GM12878 (cell line): Measurements from ENCODE around the gene LDHAL6A. TPM values are rescaled to one million over a fixed set of nuclear protein-coding genes. Genes with fewer than 3 reads are reported as not detected.

Source experiments
- ATAC-seq: fragments of 200-7000 bp; cut with Tn5 transposase; 3 replicates; pipeline ENCODE4 v1.9.1; 2020; ENCODE audit warnings: mild to moderate bottlenecking, moderate library complexity
- BruUV-seq: library from RNA; stranded (reverse); fragments of 400-500 nt; replicated peaks from 2 replicates; lab custom pipeline; 2021; lab: Mats Ljungman, UMichigan
- CTCF ChIA-PET: fragments of 300-600 bp; sonication (Branson Sonifier 250); formaldehyde crosslinking; extraction: SDS; loops from one replicate; lab custom pipeline; 2021; ENCODE audit warnings: inconsistent platforms; lab: Yijun Ruan, JAX
- POLR2A ChIA-PET: fragments of 350-600 bp; formaldehyde crosslinking; extraction: SDS; loops from one replicate; lab custom pipeline; 2021; ENCODE audit warnings: inconsistent platforms; lab: Charles Lee
- RAD21 ChIA-PET: fragments of 300-600 bp; sonication (Branson Sonifier 250); formaldehyde crosslinking; loops from one replicate; lab custom pipeline; 2023; ENCODE audit warnings: antibody characterized with exemption; ENCODE audit not compliant: unreplicated experiment; lab: Charles Lee
- SMC1A ChIA-PET: fragments of 300-600 bp; sonication (Branson Sonifier 250); formaldehyde crosslinking; loops from one replicate; lab custom pipeline; 2023; ENCODE audit not compliant: unreplicated experiment, uncharacterized antibody; lab: Charles Lee
- DNase-seq: peaks from one replicate; pipeline ENCODE4 v3.0.0-alpha.2; 2011; ENCODE audit warnings: low read depth, low spot score
- FAIRE-seq: peaks from 3 replicates; lab custom pipeline; 2011; peaks lifted over from hg19 to GRCh38; lab: Jason Lieb, UNC
- H2AFZ ChIP-seq: 2 replicates; pipeline ENCODE4 v1.6.0; 2011; ENCODE audit warnings: low read depth, low read length, control low read depth; ENCODE audit not compliant: control insufficient read depth
- H3K27ac ChIP-seq: 2 replicates; pipeline ENCODE4 v1.5.1; 2011; ENCODE audit warnings: control low read depth; ENCODE audit not compliant: control insufficient read depth, insufficient read depth
- H3K27me3 ChIP-seq, 2 experiments: replicated peaks in 1 of 2; 2 replicates each; pipeline versions ENCODE4 v1.6.0 to v1.6.1; 2011; ENCODE audit warnings: low read length in 1 of 2; ENCODE audit not compliant: control insufficient read depth in 2 of 2, insufficient read depth in 2 of 2
- H3K36me3 ChIP-seq, 2 experiments: 2 replicates each; pipeline ENCODE4 v1.5.1; 2011; ENCODE audit warnings: low read length in 1 of 2; ENCODE audit not compliant: control insufficient read depth in 2 of 2, insufficient read depth in 2 of 2
- H3K4me1 ChIP-seq: 2 replicates; pipeline ENCODE4 v1.6.1; 2011; ENCODE audit warnings: mild to moderate bottlenecking, low read length, moderate library complexity, mixed read lengths; ENCODE audit not compliant: control insufficient read depth, insufficient read depth
- H3K4me2 ChIP-seq: 2 replicates; pipeline ENCODE4 v1.6.0; 2011; ENCODE audit warnings: control low read depth; ENCODE audit not compliant: control insufficient read depth, insufficient read depth
- H3K4me3 ChIP-seq: fragments of 200-600 bp; sonication (generic); 2 replicates; pipeline ENCODE4 v1.5.1; 2016
- H3K79me2 ChIP-seq: 2 replicates; pipeline ENCODE4 v1.6.0; 2011; ENCODE audit warnings: low read length; ENCODE audit not compliant: control insufficient read depth, insufficient read depth
- H3K9ac ChIP-seq: 2 replicates; pipeline ENCODE4 v1.8.0; 2011; ENCODE audit warnings: low read length, control low read depth, mixed read lengths; ENCODE audit not compliant: control insufficient read depth, insufficient read depth
- H3K9me3 ChIP-seq: replicated peaks from 3 replicates; pipeline ENCODE4 v1.5.1; 2011; ENCODE audit warnings: mild to moderate bottlenecking, low read length; ENCODE audit not compliant: control insufficient read depth, insufficient read depth
- H4K20me1 ChIP-seq: 2 replicates; pipeline ENCODE4 v1.6.0; 2011; ENCODE audit not compliant: control insufficient read depth, insufficient read depth
- CEBPB ChIP-seq, 2 experiments: fragments of 150-350 bp in 1 of 2; IDR thresholded peaks; 2 replicates each; pipeline ENCODE4 v1.6.1; 2012 to 2014; ENCODE audit warnings: low read depth in 2 of 2, low read length in 2 of 2, borderline replicate concordance in 1 of 2, inconsistent platforms in 1 of 2
- HDAC6 ChIP-seq: fragments of 200-600 bp; sonication (generic); IDR thresholded peaks from one replicate; pipeline ENCODE4 v1.8.0; 2017; ENCODE audit warnings: antibody characterized with exemption; ENCODE audit not compliant: unreplicated experiment
- IKZF2 ChIP-seq, 2 experiments: fragments of 450-650 bp; IDR thresholded peaks; 2 replicates each; pipeline ENCODE4 v1.6.1; 2017; ENCODE audit warnings: mild to moderate bottlenecking in 2 of 2, moderate library complexity in 2 of 2
- STAT3 ChIP-seq: IDR thresholded peaks from 2 replicates; pipeline ENCODE4 v1.6.1; 2011; ENCODE audit warnings: low read depth, low read length, improper control_type of control experiment
- SUZ12 ChIP-seq: fragments of 200-600 bp; sonication (generic); IDR thresholded peaks from one replicate; pipeline ENCODE4 v1.6.1; 2018; ENCODE audit warnings: antibody characterized with exemption, mild to moderate bottlenecking; ENCODE audit not compliant: unreplicated experiment
- ZNF24 ChIP-seq: fragments of 450-650 bp; IDR thresholded peaks from 2 replicates; pipeline ENCODE4 v1.6.1; 2017; ENCODE audit warnings: antibody characterized with exemption, mild to moderate bottlenecking
- WGBS: methylation state at CpG from one replicate; pipeline ENCODE4 v1.1.6; 2016; ENCODE audit warnings: low lambda C conversion rate; ENCODE audit not compliant: insufficient replicate concordance, insufficient coverage; ENCODE audit errors: missing lambda C conversion rate; 5-methylcytosine and 5-hydroxymethylcytosine counted together
- in situ Hi-C: fragments of 300-500 bp; cut with MboI; formaldehyde crosslinking; loops from 9 replicates; pipeline ENCODE4 v1.14.3; 2018; ENCODE audit warnings: mixed read lengths
- intact Hi-C: fragments of 100-400 bp; cut with micrococcal nuclease; formaldehyde crosslinking; loops from one replicate; pipeline ENCODE4 v1.14.2; 2022; ENCODE audit not compliant: unreplicated experiment
- polyA plus RNA-seq, 11 experiments: library from polyadenylated mRNA; depleted of rRNA in 4 of 11; unstranded in 6 of 11; stranded (reverse) in 5 of 11; fragments of >200 nt; fragmentation: Nextera tagmentation in 4 of 11; fragmentation: Illumina TruSeq in 1 of 11; extraction: Ambion mirVana in 4 of 11; extraction: Trizol in 1 of 11; gene quantifications; 1 replicate in 1 of 11; 2 replicates in 10 of 11; pipeline versions ENCODE4 v1.2.1 to v1.2.3, GENCODE V29; 2011 to 2016; ENCODE audit warnings: inconsistent platforms in 2 of 11, missing spikeins in 2 of 11, low read depth in 1 of 11
- total RNA-seq, 4 experiments: library from RNA; depleted of rRNA in 3 of 4; stranded (reverse); fragments of >200 nt in 3 of 4; fragmentation: Illumina TruSeq in 1 of 4; extraction: Trizol in 1 of 4; gene quantifications; 2 replicates each; pipeline versions ENCODE4 v1.2.1 to v1.2.3, GENCODE V29; 2013 to 2021
- TF ChIP-seq, protein P1 (sequence below): IDR thresholded peaks from 2 replicates; pipeline ENCODE4 v1.6.1; 2011; ENCODE audit warnings: low read depth, low read length, improper control_type of control experiment, borderline replicate concordance
- TF ChIP-seq, protein P2 (sequence below): IDR thresholded peaks from 2 replicates; pipeline ENCODE4 v1.6.1; 2011; ENCODE audit warnings: borderline replicate concordance, low read depth, mild to moderate bottlenecking, moderate library complexity, mixed read lengths, low read length; ENCODE audit not compliant: insufficient read depth; ENCODE audit errors: extremely low read length

LDHAL6A gene
- total and polyA plus RNA-seq, 10 of the 15 experiments (the other 5 are each of a cell fraction or from before 2014, with no cell fraction given), result 0.03 to 0.11 (median 0.09) TPM; not detected in 7

DNA sequence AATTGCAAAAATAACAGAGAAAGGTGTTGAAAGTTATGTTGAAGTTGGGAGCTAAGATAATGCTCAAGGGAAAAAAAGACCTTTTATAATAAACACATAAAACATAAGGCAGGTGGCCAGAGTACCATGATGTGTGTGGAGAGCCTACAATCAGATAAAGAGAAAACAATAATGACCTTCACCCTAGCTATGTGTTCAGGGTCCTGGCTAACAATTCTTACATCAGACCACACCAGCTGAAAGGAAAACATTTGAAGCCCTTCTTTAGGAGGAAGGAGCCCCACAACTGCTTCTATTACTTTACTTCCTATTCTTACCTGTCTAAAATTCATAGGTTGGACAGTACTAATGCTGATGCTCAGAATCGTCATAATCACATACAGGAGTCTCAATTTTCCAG lies 68.6 kb downstream of the LDHAL6A start:
- no peaks in the 10 kb centered on the region for H3K27me3 ChIP-seq
- BruUV-seq, result TSS peak; percentile 43
- no peaks in the 10 kb centered on the region for H3K9me3 ChIP-seq
- ATAC-seq, result no peak
- intact Hi-C loops (loop anchor here (10.0 kb wide), 2 partner anchors 129 to 279 kb away; partner anchors contain the start of genes LDHA and SAA2), in situ Hi-C loops (no loop called here)
- ChIA-PET CTCF (interaction anchor here (1.0 to 5.6 kb wide), 6 partner anchors 9 to 409 kb away, joined by 3 to 30 read pairs (median 6); no protein-coding TSS in a partner anchor), RAD21 (interaction anchor here (1.9 kb wide), 1 partner anchor 281 kb away, joined by 8 read pairs; no protein-coding TSS in a partner anchor), SMC1A (interaction anchor here (0.6 to 1.8 kb wide), 4 partner anchors 15 to 279 kb away, joined by 3 to 6 read pairs (median 3); no protein-coding TSS in a partner anchor), POLR2A (interaction anchor here (0.6 to 1.4 kb wide), 5 partner anchors 40 to 592 kb away, joined by 3 to 4 read pairs (median 4); partner anchors contain the start of genes GTF2H1 and HPS5)
- peaks cover 47% of the 10 kb centered on the region for H3K79me2 ChIP-seq
- H3K4me3 ChIP-seq, result no peak overlapping the region
- no peak for FAIRE-seq
- H3K4me2 ChIP-seq, result no peak overlapping the region
- no peak overlapping the region for H3K27ac ChIP-seq
- H3K4me1 ChIP-seq, result no peaks in the 10 kb centered on the region
- no peak for DNase-seq
- TF ChIP-seq IKZF2 (IDR thresholded peaks at IDR 0.05) (no peak), HDAC6 (no peak), SUZ12 (no peak), STAT3 (no peak), ZNF24 (no peak), CEBPB (IDR thresholded peaks at IDR 0.05; ENCODE audit: borderline replicate concordance in 1 of 2, low read depth in 2 of 2, low read length in 2 of 2) (no peak)
- TF ChIP-seq, protein P1, sequence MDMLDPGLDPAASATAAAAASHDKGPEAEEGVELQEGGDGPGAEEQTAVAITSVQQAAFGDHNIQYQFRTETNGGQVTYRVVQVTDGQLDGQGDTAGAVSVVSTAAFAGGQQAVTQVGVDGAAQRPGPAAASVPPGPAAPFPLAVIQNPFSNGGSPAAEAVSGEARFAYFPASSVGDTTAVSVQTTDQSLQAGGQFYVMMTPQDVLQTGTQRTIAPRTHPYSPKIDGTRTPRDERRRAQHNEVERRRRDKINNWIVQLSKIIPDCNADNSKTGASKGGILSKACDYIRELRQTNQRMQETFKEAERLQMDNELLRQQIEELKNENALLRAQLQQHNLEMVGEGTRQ, result no peak
- TF ChIP-seq, protein P2, sequence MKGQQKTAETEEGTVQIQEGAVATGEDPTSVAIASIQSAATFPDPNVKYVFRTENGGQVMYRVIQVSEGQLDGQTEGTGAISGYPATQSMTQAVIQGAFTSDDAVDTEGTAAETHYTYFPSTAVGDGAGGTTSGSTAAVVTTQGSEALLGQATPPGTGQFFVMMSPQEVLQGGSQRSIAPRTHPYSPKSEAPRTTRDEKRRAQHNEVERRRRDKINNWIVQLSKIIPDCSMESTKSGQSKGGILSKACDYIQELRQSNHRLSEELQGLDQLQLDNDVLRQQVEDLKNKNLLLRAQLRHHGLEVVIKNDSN, result no peak
- H4K20me1 ChIP-seq, result no peaks in the 10 kb centered on the region
- no peak overlapping the region for H2AFZ ChIP-seq
- H3K36me3 ChIP-seq, result peaks cover 0 to 3% of the 10 kb centered on the region in 2 experiments; a peak in 1 of 4 replicates
- 55% methylated on average over 1 of the region's 1 CpG for WGBS
- no peak overlapping the region for H3K9ac ChIP-seq
